SK-N-MC (cell line): ENCODE data around the gene SHISAL1.

ENCODE experiments used
- EZH2 ChIP-seq: fragments of 200-600 bp; sonication (generic); IDR thresholded peaks from one replicate; pipeline ENCODE4 v1.6.1; 2017; ENCODE audit warnings: antibody characterized with exemption
- POLR2AphosphoS5 ChIP-seq: IDR thresholded peaks from 2 replicates; pipeline ENCODE4 v1.6.1; 2012; ENCODE audit warnings: mild to moderate bottlenecking, low read depth, low read length, borderline replicate concordance

- no peak for TF ChIP-seq EZH2
- no peak for TF ChIP-seq POLR2AphosphoS5
Observed at GRCh38 chr22:44263547-44263946, 49.2 kb downstream of the SHISAL1 start.
